Measurements from ENCODE around the gene LMAN2L.

LMAN2L gene

GRCh38 chr2:96702098-96702785 lies 37.6 kb downstream of the LMAN2L start:
- no peak for DNase-seq

- no peak for DNase-seq
Observed at GRCh38 chr2:96701636-96702035, 38.2 kb downstream of the LMAN2L start.

GRCh38 chr2:96700086-96700485 lies 39.8 kb downstream of the LMAN2L start:
- DNase-seq, result no peak

- no peak for DNase-seq
Observed at GRCh38 chr2:96699621-96700020, 40.2 kb downstream of the LMAN2L start.

- DNase-seq, result no peak
Observed at GRCh38 chr2:96699021-96699420, 40.8 kb downstream of the LMAN2L start.

GRCh38 chr2:96698221-96698861 lies 41.5 kb downstream of the LMAN2L start:
- no peak for DNase-seq

- no peak for DNase-seq
Observed at GRCh38 chr2:96697476-96697875, 42.4 kb downstream of the LMAN2L start.

GRCh38 chr2:96695602-96696001 lies 44.3 kb downstream of the LMAN2L start:
- no peak for DNase-seq

- DNase-seq, result no peak
Observed at GRCh38 chr2:96694816-96695455, 44.9 kb downstream of the LMAN2L start.

GRCh38 chr2:96694279-96694678 lies 45.6 kb downstream of the LMAN2L start:
- DNase-seq, result no peak

- no peak for DNase-seq
Observed at GRCh38 chr2:96693286-96694200, 46.3 kb downstream of the LMAN2L start.

- DNase-seq, result no peak
Observed at GRCh38 chr2:96692094-96692971, 47.5 kb downstream of the LMAN2L start.

GRCh38 chr2:96691022-96691612 lies 48.7 kb downstream of the LMAN2L start:
- no peak for DNase-seq

- DNase-seq, result no peak
Observed at GRCh38 chr2:96690306-96691021, 49.4 kb downstream of the LMAN2L start.

- DNase-seq, result no peak
Observed at GRCh38 chr2:96689431-96689991, 50.4 kb downstream of the LMAN2L start.

- no peak for DNase-seq
Observed at GRCh38 chr2:96688649-96689430, 51.0 kb downstream of the LMAN2L start.

- no peak for DNase-seq
Observed at GRCh38 chr2:96687711-96688640, 51.9 kb downstream of the LMAN2L start.

GRCh38 chr2:96687266-96687665 lies 52.6 kb downstream of the LMAN2L start:
- DNase-seq, result no peak

All from NCI-H774 (cell line).